ENCODE data around the gene IGSF8.

DNA sequence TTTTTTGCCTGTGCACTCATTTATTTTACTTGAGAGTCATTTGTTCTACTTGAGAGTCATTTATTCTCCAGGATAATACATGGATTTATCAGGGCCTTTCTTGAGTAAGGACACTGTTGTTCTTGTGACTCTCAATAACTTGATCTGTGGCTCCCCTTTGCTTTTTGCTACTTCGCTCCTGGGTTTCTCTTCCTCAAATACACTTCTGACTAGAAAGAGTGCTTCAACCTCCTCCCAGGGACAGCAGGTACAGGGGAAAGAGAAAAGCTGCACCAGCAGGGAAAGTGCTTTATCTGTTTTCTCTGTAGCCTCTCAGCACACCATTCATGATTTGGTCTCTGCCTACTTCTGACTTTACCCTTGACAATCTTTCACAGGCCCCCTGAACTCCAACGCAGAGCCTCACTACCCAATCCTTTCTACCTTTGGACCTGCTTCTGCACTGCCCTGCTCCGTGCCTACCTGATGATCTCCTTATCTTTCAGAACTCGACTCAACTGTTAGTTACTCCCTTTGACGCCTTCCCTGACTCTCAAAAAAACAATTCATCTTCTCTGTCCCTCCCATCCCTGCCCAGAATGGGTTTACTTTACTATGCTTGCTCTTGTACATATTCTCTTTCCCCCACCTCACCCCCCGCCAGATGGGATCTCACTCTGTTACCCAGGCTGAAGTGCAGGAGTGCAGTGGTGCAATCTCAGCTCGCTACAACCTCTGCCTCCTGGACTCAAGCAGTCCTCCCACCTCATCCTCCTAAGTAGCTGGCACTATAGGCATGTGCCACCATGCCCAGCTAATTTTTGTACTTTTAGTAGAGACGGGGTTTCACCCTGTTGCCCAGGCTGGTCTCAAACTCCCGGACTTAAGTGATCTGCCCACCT lies 51.1 kb downstream of the IGSF8 start:
- TF ChIP-seq, protein P1, sequence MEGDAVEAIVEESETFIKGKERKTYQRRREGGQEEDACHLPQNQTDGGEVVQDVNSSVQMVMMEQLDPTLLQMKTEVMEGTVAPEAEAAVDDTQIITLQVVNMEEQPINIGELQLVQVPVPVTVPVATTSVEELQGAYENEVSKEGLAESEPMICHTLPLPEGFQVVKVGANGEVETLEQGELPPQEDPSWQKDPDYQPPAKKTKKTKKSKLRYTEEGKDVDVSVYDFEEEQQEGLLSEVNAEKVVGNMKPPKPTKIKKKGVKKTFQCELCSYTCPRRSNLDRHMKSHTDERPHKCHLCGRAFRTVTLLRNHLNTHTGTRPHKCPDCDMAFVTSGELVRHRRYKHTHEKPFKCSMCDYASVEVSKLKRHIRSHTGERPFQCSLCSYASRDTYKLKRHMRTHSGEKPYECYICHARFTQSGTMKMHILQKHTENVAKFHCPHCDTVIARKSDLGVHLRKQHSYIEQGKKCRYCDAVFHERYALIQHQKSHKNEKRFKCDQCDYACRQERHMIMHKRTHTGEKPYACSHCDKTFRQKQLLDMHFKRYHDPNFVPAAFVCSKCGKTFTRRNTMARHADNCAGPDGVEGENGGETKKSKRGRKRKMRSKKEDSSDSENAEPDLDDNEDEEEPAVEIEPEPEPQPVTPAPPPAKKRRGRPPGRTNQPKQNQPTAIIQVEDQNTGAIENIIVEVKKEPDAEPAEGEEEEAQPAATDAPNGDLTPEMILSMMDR (IDR thresholded peaks at IDR 0.05; ENCODE audit: low read depth, low read length, poor library complexity, severe bottlenecking): no peak
- TF ChIP-seq EZH2phosphoT487 (IDR thresholded peaks at IDR 0.05; ENCODE audit: borderline replicate concordance, low read length): no peak
